Duodenal mucosa (tissue), 2 donors: Measurements from ENCODE around the gene CAMP.

Experiments
- H3K27ac ChIP-seq: one replicate; pipeline ENCODE4 v1.7.0; 2013; ENCODE audit warnings: low read depth, low read length
- H3K27me3 ChIP-seq, 2 donors: one replicate each; pipeline ENCODE4 v1.7.0; 2013; ENCODE audit warnings: low read length in 2 of 2, control low read depth in 1 of 2; ENCODE audit not compliant: insufficient read depth in 2 of 2, control insufficient read depth in 1 of 2
- H3K36me3 ChIP-seq, 2 donors: one replicate each; pipeline ENCODE4 v1.7.0; 2013; ENCODE audit warnings: low read length in 2 of 2, control low read depth in 1 of 2; ENCODE audit not compliant: insufficient read depth in 2 of 2, control insufficient read depth in 1 of 2
- H3K4me1 ChIP-seq, 2 donors: one replicate each; pipeline ENCODE4 v1.7.0; 2013; ENCODE audit warnings: low read length in 2 of 2, control low read depth in 1 of 2; ENCODE audit not compliant: insufficient read depth in 2 of 2, control insufficient read depth in 1 of 2
- H3K4me3 ChIP-seq, 2 donors: one replicate each; pipeline ENCODE4 v1.7.0; 2013; ENCODE audit warnings: low read length in 2 of 2, low read depth in 1 of 2
- H3K9ac ChIP-seq, 2 donors: one replicate each; pipeline ENCODE4 v1.7.0; 2013; ENCODE audit warnings: low read length in 2 of 2, low read depth in 1 of 2
- H3K9me3 ChIP-seq, 2 donors: one replicate each; pipeline ENCODE4 v1.7.0; 2013; ENCODE audit warnings: low read length in 2 of 2, control low read depth in 1 of 2; ENCODE audit not compliant: control insufficient read depth in 1 of 2

Gene CAMP

GRCh38 chr3:48232232-48232631, 8.9 kb downstream of the CAMP start:
- H3K27ac ChIP-seq = no peak overlapping the region
- H3K36me3 ChIP-seq = no peaks in the 10 kb centered on the region
- no peak overlapping the region for H3K4me3 ChIP-seq
- no peaks in the 10 kb centered on the region for H3K27me3 ChIP-seq
- H3K9ac ChIP-seq = no peak overlapping the region
- no peaks in the 10 kb centered on the region for H3K9me3 ChIP-seq
- peaks cover 5 to 9% of the 10 kb centered on the region in 2 donors for H3K4me1 ChIP-seq

- H3K36me3 ChIP-seq = no peaks in the 10 kb centered on the region
- no peak overlapping the region for H3K9ac ChIP-seq
- H3K27ac ChIP-seq = no peak overlapping the region
- no peak overlapping the region for H3K4me3 ChIP-seq
- peaks cover 5 to 9% of the 10 kb centered on the region in 2 donors for H3K4me1 ChIP-seq
- no peaks in the 10 kb centered on the region for H3K27me3 ChIP-seq
- no peaks in the 10 kb centered on the region for H3K9me3 ChIP-seq
These were observed 9.4 kb downstream of the CAMP start for GRCh38 chr3:48232734-48233133.

- no peak overlapping the region for H3K27ac ChIP-seq
These were observed 10.2 kb downstream of the CAMP start for GRCh38 chr3:48233542-48233941.

GRCh38 chr3:48236531-48236930, 13.2 kb downstream of the CAMP start:
- Histone ChIP-seq H3K27ac (no peak overlapping the region), H3K36me3 (no peaks in the 10 kb centered on the region), H3K4me1 (peaks cover 9 to 12% of the 10 kb centered on the region in 2 donors), H3K4me3 (no peak overlapping the region), H3K9me3 (no peaks in the 10 kb centered on the region), H3K27me3 (no peaks in the 10 kb centered on the region), H3K9ac (no peak overlapping the region)

More at GRCh38 chr3:48233542-48233941, 10.2 kb downstream of the CAMP start:
- Histone ChIP-seq H3K27me3 (no peaks in the 10 kb centered on the region), H3K4me3 (no peak overlapping the region), H3K4me1 (peaks cover 5 to 9% of the 10 kb centered on the region in 2 donors), H3K36me3 (no peaks in the 10 kb centered on the region), H3K9ac (no peak overlapping the region), H3K9me3 (no peaks in the 10 kb centered on the region)

- no peak overlapping the region for H3K4me3 ChIP-seq
- peaks cover 4 to 9% of the 10 kb centered on the region in 2 donors for H3K4me1 ChIP-seq
- no peaks in the 10 kb centered on the region for H3K9me3 ChIP-seq
- no peak overlapping the region for H3K27ac ChIP-seq
- no peak overlapping the region for H3K9ac ChIP-seq
- H3K36me3 ChIP-seq = no peaks in the 10 kb centered on the region
- no peaks in the 10 kb centered on the region for H3K27me3 ChIP-seq
These were observed 15.3 kb downstream of the CAMP start for GRCh38 chr3:48238531-48239085.

- H3K27ac ChIP-seq = peak overlapping the region; percentile 84
These were observed 17.0 kb downstream of the CAMP start for GRCh38 chr3:48240000-48240963.

GRCh38 chr3:48241796-48242455, 18.6 kb downstream of the CAMP start:
- Histone ChIP-seq H3K9ac (peak overlapping the region; percentile 74 to 91), H3K27me3 (no peaks in the 10 kb centered on the region), H3K36me3 (no peaks in the 10 kb centered on the region), H3K4me3 (peak overlapping the region; percentile 87 to 99), H3K4me1 (peaks cover 4 to 9% of the 10 kb centered on the region in 2 donors), H3K9me3 (no peaks in the 10 kb centered on the region), H3K27ac (no peak overlapping the region)

More at GRCh38 chr3:48240000-48240963, 17.0 kb downstream of the CAMP start:
- Histone ChIP-seq H3K9me3 (no peaks in the 10 kb centered on the region), H3K27me3 (no peaks in the 10 kb centered on the region), H3K36me3 (no peaks in the 10 kb centered on the region), H3K4me3 (peak overlapping the region; percentile 87 to 99), H3K9ac (peak overlapping the region; percentile 74 to 91), H3K4me1 (peaks cover 4 to 9% of the 10 kb centered on the region in 2 donors)

GRCh38 chr3:48243886-48244285, 20.6 kb downstream of the CAMP start:
- Histone ChIP-seq H3K27ac (no peak overlapping the region), H3K4me3 (no peak overlapping the region), H3K9ac (no peak overlapping the region), H3K4me1 (peaks cover 4 to 9% of the 10 kb centered on the region in 2 donors), H3K9me3 (no peaks in the 10 kb centered on the region), H3K36me3 (no peaks in the 10 kb centered on the region), H3K27me3 (no peaks in the 10 kb centered on the region)

GRCh38 chr3:48244461-48244860, 21.2 kb downstream of the CAMP start:
- Histone ChIP-seq H3K9me3 (no peaks in the 10 kb centered on the region), H3K4me1 (peaks cover 4 to 9% of the 10 kb centered on the region in 2 donors), H3K36me3 (no peaks in the 10 kb centered on the region), H3K4me3 (no peak overlapping the region), H3K27me3 (no peaks in the 10 kb centered on the region), H3K9ac (no peak overlapping the region), H3K27ac (no peak overlapping the region)

GRCh38 chr3:48245136-48245535, 21.8 kb downstream of the CAMP start:
- H3K36me3 ChIP-seq = no peaks in the 10 kb centered on the region
- peaks cover 4 to 9% of the 10 kb centered on the region in 2 donors for H3K4me1 ChIP-seq
- H3K27ac ChIP-seq = no peak overlapping the region
- H3K4me3 ChIP-seq = no peak overlapping the region
- H3K9ac ChIP-seq = no peak overlapping the region
- no peaks in the 10 kb centered on the region for H3K9me3 ChIP-seq
- no peaks in the 10 kb centered on the region for H3K27me3 ChIP-seq
